HG02678 (cell line): ENCODE data around the gene LRP1.

Experiments
- ATAC-seq: cut with Tn5 transposase; IDR thresholded peaks from one replicate; pipeline ENCODE4 v1.9.1; 2021; ENCODE audit warnings: mild to moderate bottlenecking, moderate library complexity; ENCODE audit not compliant: unreplicated experiment

LRP1 gene

DNA sequence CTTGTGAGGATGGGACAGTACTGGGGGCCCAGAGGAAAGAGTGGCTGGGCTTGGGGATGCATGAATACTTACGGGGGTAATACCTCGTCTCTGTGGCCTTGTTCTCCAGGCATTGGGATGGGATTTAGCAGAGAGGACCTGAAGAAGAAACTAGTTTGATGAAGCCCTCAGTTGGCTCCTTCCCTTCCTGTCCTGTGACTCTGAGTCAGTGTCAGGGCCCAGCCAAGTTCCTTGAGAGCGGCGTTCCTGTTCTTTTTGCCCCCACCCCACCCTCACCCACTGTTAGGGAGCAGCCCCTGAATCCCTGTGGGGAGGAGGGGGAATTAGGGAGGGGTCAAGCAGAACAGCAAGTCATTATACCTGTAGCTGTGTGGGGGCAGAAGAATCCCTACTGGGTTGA is 24.4 kb downstream of the LRP1 start:
- ATAC-seq = no peak

- ATAC-seq = no peak
Observed at GRCh38 chr12:57153415-57153997, 25.2 kb downstream of the LRP1 start.

DNA sequence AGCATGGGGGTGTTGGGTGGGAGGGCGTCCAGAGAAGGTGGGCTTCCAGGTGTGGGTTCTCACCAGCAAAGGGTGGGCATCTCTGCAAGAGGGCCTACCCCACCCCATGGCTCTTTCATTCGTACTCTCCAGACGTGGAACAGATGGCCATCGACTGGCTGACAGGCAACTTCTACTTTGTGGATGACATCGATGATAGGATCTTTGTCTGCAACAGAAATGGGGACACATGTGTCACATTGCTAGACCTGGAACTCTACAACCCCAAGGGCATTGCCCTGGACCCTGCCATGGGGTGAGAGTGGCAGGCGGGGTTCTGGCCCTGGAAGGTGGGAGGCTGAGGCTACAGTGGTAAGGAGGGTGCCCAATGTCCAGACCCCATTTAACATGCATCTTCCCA is 25.8 kb downstream of the LRP1 start:
- no peak for ATAC-seq

DNA sequence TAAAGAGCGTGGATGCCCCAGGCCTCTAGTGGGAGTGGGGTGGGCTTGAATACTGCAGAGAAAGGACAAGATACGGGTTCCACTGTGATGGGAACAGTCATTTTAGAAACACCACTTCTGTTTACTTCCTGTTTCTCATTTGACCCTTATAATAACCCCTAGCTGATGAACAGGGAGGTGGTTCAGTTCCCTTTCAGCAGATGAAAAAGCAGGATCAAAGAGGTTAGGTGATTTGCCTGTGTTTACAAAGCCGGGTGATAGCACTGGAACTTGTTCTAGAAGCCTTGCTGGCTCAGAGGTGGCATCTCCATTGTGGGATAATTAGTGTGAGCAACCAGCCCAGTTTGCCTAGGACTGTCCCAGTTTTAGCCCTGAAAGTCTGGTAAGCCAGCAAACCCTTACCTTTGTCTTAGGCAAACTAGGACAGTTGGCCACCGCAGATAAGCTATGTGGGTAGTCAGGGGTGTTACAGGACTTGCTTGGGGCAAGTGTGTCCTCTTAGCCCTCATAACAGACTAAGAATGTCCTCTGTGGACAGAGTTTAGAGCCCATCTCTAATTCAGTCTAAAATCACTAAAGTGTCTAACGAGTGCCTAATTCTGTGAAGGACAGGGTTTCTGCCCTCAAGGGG is 26.6 kb downstream of the LRP1 start:
- no peak for ATAC-seq

DNA sequence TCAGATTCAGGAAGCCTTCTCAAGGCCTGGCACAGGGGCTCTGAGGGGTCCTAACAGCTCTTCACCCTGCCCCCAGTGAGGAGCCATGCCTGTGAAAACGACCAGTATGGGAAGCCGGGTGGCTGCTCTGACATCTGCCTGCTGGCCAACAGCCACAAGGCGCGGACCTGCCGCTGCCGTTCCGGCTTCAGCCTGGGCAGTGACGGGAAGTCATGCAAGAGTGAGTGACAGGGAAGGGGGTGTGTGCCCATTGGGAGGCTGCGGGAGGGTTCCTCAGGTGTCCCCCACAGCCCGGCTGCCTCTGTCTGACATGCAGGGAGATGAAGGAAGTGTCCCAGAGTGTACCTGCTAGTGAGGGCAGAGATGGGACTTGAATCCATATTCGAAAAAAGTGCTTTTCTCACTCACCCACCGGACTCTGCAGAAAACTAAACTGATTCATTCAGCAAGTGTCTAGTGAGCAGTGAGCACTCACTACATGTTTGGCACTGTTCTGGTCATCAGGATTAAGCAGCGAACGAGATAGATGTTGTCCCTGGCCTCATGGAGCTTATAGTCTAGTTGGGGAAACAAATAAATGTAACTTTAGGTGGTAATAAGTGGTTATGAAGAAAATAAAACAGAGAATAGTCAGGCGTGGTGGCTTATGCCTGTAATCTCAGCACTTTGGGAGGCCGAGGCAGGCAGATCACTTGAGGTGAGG is 28.6 kb downstream of the LRP1 start:
- no peak for ATAC-seq

DNA sequence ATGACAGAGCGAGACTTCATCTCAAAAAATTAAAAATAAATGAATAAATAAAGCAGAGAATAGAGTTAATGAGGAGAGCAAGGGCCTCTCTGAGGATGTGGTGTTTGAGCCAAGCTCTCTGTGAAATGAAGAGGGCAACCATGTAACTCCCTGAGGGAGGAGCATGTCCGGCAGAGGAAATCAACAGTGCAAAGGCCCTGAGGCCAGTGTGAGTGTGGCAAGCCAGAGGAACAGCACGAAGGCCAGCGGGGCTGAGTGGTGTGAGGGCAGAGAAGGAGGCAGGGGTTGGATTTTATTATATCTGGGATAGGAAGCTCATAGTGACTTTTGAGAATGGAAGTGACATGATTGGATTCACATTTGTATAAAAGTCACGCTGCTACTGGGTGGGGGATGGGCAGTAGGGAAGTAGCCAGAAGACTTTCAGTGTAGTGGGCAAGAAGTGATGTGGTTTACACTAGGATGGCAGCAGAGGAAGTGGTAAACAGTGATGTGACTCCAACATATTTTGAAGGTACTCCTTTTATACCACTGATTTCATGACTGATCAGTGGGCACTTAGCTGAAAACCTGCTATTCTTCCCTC is 29.4 kb downstream of the LRP1 start:
- ATAC-seq = no peak

DNA sequence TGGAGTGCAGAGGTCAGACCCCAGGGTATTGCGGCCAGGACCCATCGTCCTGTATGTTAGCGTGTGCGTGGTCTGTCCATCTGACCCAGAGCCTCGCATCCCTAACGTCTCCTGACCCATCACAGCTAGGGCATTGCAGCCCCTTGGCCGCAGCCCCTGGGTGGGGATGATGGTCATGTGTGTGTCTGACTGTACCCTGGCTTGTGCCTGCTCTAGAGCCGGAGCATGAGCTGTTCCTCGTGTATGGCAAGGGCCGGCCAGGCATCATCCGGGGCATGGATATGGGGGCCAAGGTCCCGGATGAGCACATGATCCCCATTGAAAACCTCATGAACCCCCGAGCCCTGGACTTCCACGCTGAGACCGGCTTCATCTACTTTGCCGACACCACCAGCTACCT is 29.9 kb downstream of the LRP1 start:
- no peak for ATAC-seq

DNA sequence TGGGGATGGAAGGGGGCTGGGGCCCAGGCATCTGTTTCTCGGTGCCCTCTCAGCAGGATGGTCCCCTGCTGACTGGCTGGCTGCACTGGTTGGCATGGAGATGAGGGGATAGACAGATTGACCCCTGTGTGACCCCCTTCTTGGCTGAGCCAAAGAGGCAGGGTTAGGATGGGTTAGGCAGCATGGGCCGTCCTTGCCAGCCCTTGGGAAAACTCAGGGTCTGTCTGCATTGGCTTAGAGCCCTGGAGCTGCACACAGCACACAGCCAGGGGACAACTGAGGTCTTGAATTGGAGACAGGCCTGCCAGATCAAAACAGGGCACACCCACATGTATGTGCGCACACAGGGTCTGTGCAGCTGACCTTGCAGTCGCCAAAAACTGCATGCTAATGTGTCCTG is 30.4 kb downstream of the LRP1 start:
- ATAC-seq = no peak

DNA sequence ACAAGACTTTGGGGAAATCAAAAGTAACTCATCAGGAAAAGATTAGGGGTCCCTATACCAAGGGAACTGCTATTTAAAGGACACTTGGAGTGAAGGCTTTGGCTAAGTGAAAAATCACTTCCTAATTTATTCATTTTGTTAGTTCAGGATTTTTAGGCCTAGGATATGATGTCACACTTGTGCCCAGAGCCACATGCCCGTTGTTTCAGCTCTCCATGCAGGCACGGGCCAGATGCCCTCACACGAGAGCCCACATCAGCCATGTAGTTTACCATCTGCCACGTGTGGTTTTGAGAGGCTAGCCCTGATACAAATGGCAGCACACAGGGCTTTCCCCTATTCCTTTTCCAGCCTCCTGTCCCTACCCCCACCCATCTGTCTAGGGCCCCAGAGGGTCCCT is 31.0 kb downstream of the LRP1 start:
- ATAC-seq = no peak

DNA sequence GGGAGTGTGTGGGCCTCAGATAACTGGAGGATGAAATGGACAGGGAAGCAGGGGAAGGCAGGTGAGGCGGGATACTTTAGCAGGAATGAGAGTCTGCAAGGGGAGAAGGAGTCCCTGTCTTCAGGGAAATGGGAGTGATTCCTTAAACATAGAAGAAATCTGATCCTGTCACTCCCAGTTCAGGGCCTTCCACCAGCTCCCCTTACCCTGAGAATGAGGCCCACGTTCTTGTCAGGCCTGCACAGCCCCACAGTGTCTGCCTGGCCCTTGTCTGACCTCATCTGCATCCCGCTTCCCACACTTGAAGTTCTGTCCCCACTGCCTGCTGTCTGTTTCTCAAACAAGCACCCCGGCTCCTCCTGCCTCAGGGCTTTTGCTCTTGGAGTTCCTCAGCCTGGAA is 31.8 kb downstream of the LRP1 start:
- ATAC-seq = no peak

DNA sequence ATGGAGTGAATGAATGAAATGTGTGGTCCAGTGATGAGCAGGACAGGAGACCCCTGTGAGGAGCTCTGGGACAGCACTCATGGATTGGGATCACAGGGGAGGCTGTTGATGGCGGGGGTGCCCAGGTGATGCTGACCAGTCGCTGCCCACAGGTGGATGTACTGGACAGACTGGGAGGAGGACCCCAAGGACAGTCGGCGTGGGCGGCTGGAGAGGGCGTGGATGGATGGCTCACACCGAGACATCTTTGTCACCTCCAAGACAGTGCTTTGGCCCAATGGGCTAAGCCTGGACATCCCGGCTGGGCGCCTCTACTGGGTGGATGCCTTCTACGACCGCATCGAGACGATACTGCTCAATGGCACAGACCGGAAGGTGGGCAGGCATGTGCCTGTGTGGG is 32.5 kb downstream of the LRP1 start:
- no peak for ATAC-seq

- ATAC-seq = no peak
Observed at GRCh38 chr12:57161491-57161890, 33.2 kb downstream of the LRP1 start.

DNA sequence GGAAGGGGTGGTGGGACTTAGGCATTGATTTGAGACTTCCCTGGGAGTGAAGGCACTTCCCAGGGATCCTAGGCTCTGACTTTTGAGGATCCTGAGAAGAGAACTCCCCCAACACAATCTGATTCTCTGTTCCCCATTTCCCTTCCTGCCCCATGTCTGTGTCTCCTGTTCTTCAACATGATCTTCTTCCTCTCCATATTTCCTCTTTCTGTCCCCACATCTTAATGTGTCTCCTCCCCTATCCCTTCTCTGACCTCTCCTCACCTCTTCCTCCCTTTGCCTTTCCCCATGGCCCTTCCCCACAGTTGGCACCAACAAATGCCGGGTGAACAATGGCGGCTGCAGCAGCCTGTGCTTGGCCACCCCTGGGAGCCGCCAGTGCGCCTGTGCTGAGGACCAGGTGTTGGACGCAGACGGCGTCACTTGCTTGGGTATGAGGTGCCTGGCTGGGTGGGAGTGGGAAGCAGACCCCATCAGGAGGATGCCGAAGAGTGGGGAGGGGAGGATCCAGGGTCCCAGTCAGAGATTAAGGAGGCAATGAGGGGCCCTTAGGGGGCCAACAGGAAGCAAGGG is 34.4 kb downstream of the LRP1 start:
- ATAC-seq = no peak

DNA sequence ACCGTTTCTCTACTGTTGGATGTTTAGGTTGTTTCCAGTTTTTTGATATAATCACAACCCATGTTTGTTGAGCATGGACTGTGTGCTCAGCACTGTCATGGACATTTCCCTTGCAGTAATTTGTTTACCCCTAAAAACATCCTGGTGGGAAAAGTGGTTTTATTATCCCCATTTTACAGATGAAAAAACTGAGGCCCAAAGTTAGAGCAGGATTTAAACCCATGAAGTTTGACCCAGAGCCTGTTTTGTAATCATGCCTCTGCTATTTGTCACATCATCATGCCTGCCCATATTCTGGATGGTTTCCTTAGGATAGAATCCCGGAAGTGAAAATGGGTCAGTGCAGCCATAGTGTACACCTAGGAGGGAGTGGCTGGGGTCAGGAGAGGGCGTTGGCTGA is 36.2 kb downstream of the LRP1 start:
- ATAC-seq = no peak

DNA sequence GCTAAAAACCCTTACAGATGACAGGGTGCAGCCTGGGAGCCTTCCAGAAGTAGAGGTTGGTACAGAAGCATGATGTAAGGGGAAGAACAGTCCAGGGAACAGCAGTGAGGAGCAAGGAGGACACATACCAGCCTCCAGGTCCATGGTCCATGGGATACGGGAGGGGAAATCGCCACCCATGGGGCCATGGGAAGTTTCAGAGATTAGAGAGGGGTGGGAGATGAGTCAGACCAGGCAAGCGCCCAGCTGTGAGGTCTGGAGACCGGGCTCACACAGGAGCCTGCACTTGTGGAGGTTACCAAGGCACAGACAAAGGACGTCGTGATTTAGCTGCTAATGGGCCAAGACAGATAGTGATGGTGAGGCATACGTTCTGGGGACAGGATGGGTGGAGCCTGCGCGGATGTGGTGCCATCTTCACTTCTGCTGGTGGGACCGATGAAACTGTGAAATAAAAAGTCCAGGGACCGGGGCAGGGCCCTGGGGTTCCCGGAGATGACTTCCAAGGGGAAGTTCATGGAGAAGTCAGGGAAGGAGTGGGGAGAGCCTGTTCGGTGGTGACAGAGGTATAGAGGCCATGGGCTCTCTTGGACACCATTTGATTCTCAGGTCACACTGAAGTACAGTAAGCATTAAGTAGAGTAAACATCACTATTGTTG is 36.8 kb downstream of the LRP1 start:
- ATAC-seq = no peak

- ATAC-seq = no peak
Observed at GRCh38 chr12:57165741-57166140, 37.5 kb downstream of the LRP1 start.

GRCh38 chr12:57166971-57167371 is 38.7 kb downstream of the LRP1 start:
- ATAC-seq = no peak

DNA sequence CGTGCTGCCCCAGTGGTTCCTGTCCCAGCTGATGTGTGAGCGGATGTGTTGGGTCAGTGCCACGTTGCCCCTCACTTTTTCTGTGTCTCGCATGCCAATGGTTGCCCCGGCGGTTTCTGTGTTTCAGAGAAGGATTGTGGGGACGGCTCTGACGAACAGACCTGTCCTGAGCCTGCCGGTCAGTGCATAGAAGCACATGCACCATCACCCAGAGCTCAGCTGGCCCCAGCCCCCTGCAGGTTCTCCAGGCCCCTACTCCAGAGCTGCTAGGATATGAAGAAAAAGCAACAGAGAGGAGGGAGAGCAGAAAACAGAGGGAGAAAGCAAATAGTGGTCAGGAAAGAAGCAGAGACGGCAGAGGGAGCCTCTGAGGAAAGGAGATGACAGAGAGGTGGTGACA is 39.8 kb downstream of the LRP1 start:
- no peak for ATAC-seq

- ATAC-seq = no peak
Observed at GRCh38 chr12:57169046-57169795, 40.9 kb downstream of the LRP1 start.

- ATAC-seq = no peak
Observed at GRCh38 chr12:57169969-57170368, 41.7 kb downstream of the LRP1 start.

GRCh38 chr12:57170408-57170807 is 42.1 kb downstream of the LRP1 start:
- ATAC-seq = no peak
